Gastrocnemius medialis (tissue), 4 donors: ENCODE data around the gene DMAC2. TPM values are rescaled to one million over a fixed set of nuclear protein-coding genes. Genes with fewer than 3 reads are reported as not detected.

Source experiments
- ATAC-seq, 2 donors: fragments of 150-250 bp; one replicate each; pipeline ENCODE4 v1.9.1; 2016
- DNase-seq, 2 donors: peaks; one replicate each; pipeline ENCODE4 v3.0.0-alpha.2; 2019
- H3K27ac ChIP-seq, 4 donors: fragments of 200-600 bp; sonication (generic); 1 replicate in 1 of 4; 2 replicates in 3 of 4; pipeline ENCODE4 v1.5.1; 2016 to 2018; ENCODE audit warnings: mild to moderate bottlenecking in 2 of 4, moderate library complexity in 1 of 4
- H3K27me3 ChIP-seq, 3 donors: fragments of 200-600 bp; sonication (generic) in 2 of 3; 1 replicate in 1 of 3; 2 replicates in 2 of 3; pipeline versions ENCODE4 v1.5.1 to v1.6.0; 2016 to 2019; ENCODE audit warnings: mild to moderate bottlenecking in 1 of 3, moderate library complexity in 1 of 3
- H3K36me3 ChIP-seq, 2 donors: fragments of 200-600 bp; sonication (generic) in 1 of 2; one replicate each; pipeline ENCODE4 v1.5.1; 2017 to 2018
- H3K4me1 ChIP-seq, 2 donors: fragments of 200-600 bp; sonication (generic) in 1 of 2; one replicate each; pipeline ENCODE4 v1.5.1; 2016 to 2017; ENCODE audit warnings: mild to moderate bottlenecking in 2 of 2
- H3K4me3 ChIP-seq, 4 donors: fragments of 200-600 bp; sonication (generic) in 3 of 4; 1 replicate in 1 of 4; 2 replicates in 3 of 4; pipeline ENCODE4 v1.5.1; 2016 to 2019; ENCODE audit warnings: mild to moderate bottlenecking in 2 of 4
- H3K9me3 ChIP-seq, 3 donors: fragments of 200-600 bp; sonication (generic) in 2 of 3; 1 replicate in 1 of 3; 2 replicates in 2 of 3; pipeline ENCODE4 v1.5.1; 2016 to 2019
- POLR2A ChIP-seq, 2 donors: fragments of 450-650 bp; IDR thresholded peaks; one replicate each; pipeline ENCODE4 v1.6.1; 2017; ENCODE audit warnings: antibody characterized with exemption in 2 of 2, mild to moderate bottlenecking in 2 of 2, moderate library complexity in 2 of 2
- in situ Hi-C, 4 donors: fragments of 200-750 bp; cut with MboI; loops; one replicate each; pipeline versions ENCODE4 v1.15.0 to v1.8.0; 2017; ENCODE audit warnings: low sequenced_read_pairs in 4 of 4
- intact Hi-C: fragments of 100-400 bp; cut with DNase I; formaldehyde crosslinking; loops from one replicate; pipeline ENCODE4 v1.15.1; 2023; ENCODE audit warnings: low total_unique reads
- total RNA-seq, 4 donors: library from RNA; depleted of rRNA; stranded (reverse); fragments of >200 nt; gene quantifications; one replicate each; pipeline versions ENCODE4 v1.1.0 to v1.2.3, GENCODE V29; 2016
- TF ChIP-seq, protein P1 (sequence below), 5 experiments: fragments of 450-650 bp in 3 of 5; fragments of 200-600 bp in 2 of 5; sonication (generic) in 2 of 5; IDR thresholded peaks in 4 of 5; conservative IDR thresholded peaks in 1 of 5; 1 replicate in 4 of 5; 2 replicates in 1 of 5; pipeline ENCODE4 v1.5.1; 2016 to 2019; ENCODE audit warnings: antibody characterized with exemption in 5 of 5, mild to moderate bottlenecking in 3 of 5, moderate library complexity in 3 of 5

The DMAC2 gene
- total RNA-seq, 4 donors from 2014 or later = 41.0 to 61.0 (median 49.8) TPM

DNA sequence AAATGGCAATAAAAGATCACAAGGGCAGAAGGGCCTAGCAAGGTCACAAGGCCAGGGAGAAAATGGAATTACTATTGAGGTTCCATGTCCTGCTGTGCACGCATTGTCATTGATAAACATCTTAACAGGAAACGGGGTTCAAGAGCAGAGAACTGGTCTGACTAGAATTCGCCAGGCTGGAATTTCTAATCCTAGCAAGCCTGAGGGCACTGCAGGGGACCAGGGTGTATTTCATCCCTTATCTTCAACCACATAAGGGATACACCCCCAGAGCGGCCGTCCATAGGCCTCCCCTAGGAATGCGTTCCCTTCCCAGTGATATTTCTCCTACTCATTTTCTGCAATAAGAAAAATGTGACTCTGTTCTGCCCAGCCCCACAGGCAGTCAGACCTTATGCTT, 22.8 kb upstream of the DMAC2 start:
- no peak for TF ChIP-seq POLR2A (IDR thresholded peaks at IDR 0.05)
- TF ChIP-seq, protein P1, sequence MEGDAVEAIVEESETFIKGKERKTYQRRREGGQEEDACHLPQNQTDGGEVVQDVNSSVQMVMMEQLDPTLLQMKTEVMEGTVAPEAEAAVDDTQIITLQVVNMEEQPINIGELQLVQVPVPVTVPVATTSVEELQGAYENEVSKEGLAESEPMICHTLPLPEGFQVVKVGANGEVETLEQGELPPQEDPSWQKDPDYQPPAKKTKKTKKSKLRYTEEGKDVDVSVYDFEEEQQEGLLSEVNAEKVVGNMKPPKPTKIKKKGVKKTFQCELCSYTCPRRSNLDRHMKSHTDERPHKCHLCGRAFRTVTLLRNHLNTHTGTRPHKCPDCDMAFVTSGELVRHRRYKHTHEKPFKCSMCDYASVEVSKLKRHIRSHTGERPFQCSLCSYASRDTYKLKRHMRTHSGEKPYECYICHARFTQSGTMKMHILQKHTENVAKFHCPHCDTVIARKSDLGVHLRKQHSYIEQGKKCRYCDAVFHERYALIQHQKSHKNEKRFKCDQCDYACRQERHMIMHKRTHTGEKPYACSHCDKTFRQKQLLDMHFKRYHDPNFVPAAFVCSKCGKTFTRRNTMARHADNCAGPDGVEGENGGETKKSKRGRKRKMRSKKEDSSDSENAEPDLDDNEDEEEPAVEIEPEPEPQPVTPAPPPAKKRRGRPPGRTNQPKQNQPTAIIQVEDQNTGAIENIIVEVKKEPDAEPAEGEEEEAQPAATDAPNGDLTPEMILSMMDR (IDR thresholded peaks at IDR 0.05 in 4 of 5, conservative IDR thresholded peaks at IDR 0.05 in 1 of 5) = no peak
- ATAC-seq (no peak), DNase-seq (no peak)
- Histone ChIP-seq H3K27me3 (peaks cover under 1 to 8% (median 6%) of the 10 kb centered on the region in 3 donors), H3K36me3 (no peaks in the 10 kb centered on the region), H3K27ac (no peak overlapping the region), H3K4me1 (no peaks in the 10 kb centered on the region), H3K4me3 (no peak overlapping the region), H3K9me3 (no peaks in the 10 kb centered on the region)
- intact Hi-C loops = no loop called here
- in situ Hi-C loops = no loop called here

GRCh38 chr19:41457241-41457640, 17.5 kb upstream of the DMAC2 start:
- Histone ChIP-seq H3K4me1 (peaks cover 0 to 3% of the 10 kb centered on the region in 2 donors), H3K27ac (peak overlapping the region in 1 of 4 donors; percentile 22), H3K36me3 (no peaks in the 10 kb centered on the region), H3K9me3 (no peaks in the 10 kb centered on the region), H3K4me3 (no peak overlapping the region), H3K27me3 (peaks cover 0 to 6% (median 6%) of the 10 kb centered on the region in 3 donors)
- DNase-seq (no peak), ATAC-seq (no peak)
- in situ Hi-C loops (no loop called here), intact Hi-C loops (no loop called here)
- no peak for TF ChIP-seq POLR2A (IDR thresholded peaks at IDR 0.05)
- TF ChIP-seq, protein P1 (IDR thresholded peaks at IDR 0.05 in 4 of 5, conservative IDR thresholded peaks at IDR 0.05 in 1 of 5) = no peak

GRCh38 chr19:41456342-41456918, 16.7 kb upstream of the DMAC2 start:
- intact Hi-C loops = no loop called here
- no peak for TF ChIP-seq POLR2A (IDR thresholded peaks at IDR 0.05)
- TF ChIP-seq, protein P1 (IDR thresholded peaks at IDR 0.05 in 4 of 5, conservative IDR thresholded peaks at IDR 0.05 in 1 of 5) = no peak
- Histone ChIP-seq H3K36me3 (no peaks in the 10 kb centered on the region), H3K27me3 (peaks cover 0 to 6% (median 6%) of the 10 kb centered on the region in 3 donors), H3K27ac (peak overlapping the region in 3 of 4 donors; percentile 22 to 66 (median 51)), H3K9me3 (no peaks in the 10 kb centered on the region), H3K4me1 (peaks cover 0 to 3% of the 10 kb centered on the region in 2 donors), H3K4me3 (peak overlapping the region in 1 of 4 donors; percentile 6)
- peak in 1 of 2 donors; percentile 18 for ATAC-seq
- no peak for DNase-seq
- in situ Hi-C loops = no loop called here

- no peak for DNase-seq
- no peak for TF ChIP-seq POLR2A (IDR thresholded peaks at IDR 0.05)
- TF ChIP-seq, protein P1 (IDR thresholded peaks at IDR 0.05 in 4 of 5, conservative IDR thresholded peaks at IDR 0.05 in 1 of 5) = no peak
- Histone ChIP-seq H3K27ac (peak overlapping the region in 2 of 4 donors; percentile 22 to 34), H3K9me3 (no peaks in the 10 kb centered on the region), H3K27me3 (peaks cover 0 to 6% (median 6%) of the 10 kb centered on the region in 3 donors), H3K4me1 (peaks cover 0 to 3% of the 10 kb centered on the region in 2 donors), H3K4me3 (peak overlapping the region in 1 of 4 donors; percentile 6), H3K36me3 (no peaks in the 10 kb centered on the region)
- ATAC-seq = no peak
- intact Hi-C loops = no loop called here
- in situ Hi-C loops = no loop called here
These were observed 16.2 kb upstream of the DMAC2 start for GRCh38 chr19:41455936-41456335.
